Uterus (tissue), 2 donors: ENCODE results near the gene LRIG1.

Source experiments
- CTCF ChIP-seq, 4 experiments: fragments of 200-600 bp in 2 of 4; fragments of 450-650 bp in 2 of 4; sonication (generic) in 2 of 4; IDR thresholded peaks; one replicate each; pipeline ENCODE4 v1.5.1; 2016 to 2019; ENCODE audit warnings: antibody characterized with exemption in 4 of 4, mild to moderate bottlenecking in 2 of 4, moderate library complexity in 1 of 4
- POLR2A ChIP-seq, 2 donors: fragments of 450-650 bp; IDR thresholded peaks; one replicate each; pipeline ENCODE4 v1.6.1; 2016; ENCODE audit warnings: antibody characterized with exemption in 2 of 2, mild to moderate bottlenecking in 1 of 2, moderate library complexity in 1 of 2

- TF ChIP-seq CTCF (IDR thresholded peaks at IDR 0.05) (no peak), POLR2A (IDR thresholded peaks at IDR 0.05) (no peak)
Measured at GRCh38 chr3:66402596-66403290, 98.1 kb downstream of the LRIG1 start.
